COLO829 (cell line): ENCODE data around the gene STPG2.
"Not testable (repeated sequence)": the region's sequence is repeated elsewhere in the genome, so short reads cannot be mapped to it uniquely, and the experiment has no call there.

Experiments used
- DNase-seq: peaks from one replicate; pipeline ENCODE4 v3.0.0; 2012; ENCODE audit warnings: low spot score

Gene STPG2

GRCh38 chr4:97942137-97942536 lies 201.1 kb downstream of the STPG2 start:
- no peak for DNase-seq

GRCh38 chr4:97938141-97938540 lies 205.1 kb downstream of the STPG2 start:
- no peak for DNase-seq

DNA sequence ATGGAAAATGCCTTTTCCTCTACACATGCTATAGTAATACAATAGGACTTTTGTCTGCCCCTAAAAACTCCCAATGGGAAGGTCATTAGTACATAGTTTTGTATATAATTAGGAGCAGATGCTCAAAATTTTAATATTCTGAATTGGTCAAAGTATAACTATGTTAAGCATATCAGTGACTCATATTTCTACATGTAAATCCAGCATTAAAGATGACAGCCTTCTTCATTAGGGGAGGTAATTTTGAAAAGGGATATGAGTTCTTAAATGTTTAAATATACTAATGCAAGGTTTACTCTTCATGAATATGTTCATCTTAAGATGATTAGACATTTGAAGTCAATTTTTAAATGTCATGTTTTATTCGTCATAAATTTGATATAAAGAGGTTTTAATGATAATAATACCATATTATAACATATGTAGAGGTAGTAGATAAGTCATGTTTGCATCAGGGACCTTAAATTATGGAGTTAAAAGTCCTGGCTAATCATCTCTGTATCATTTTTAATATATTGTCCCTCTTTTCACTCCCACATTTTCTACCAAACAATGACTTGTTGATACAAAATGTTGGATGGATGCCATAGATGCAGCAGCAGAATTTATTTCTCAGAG lies 218.8 kb downstream of the STPG2 start:
- no peak for DNase-seq

DNA sequence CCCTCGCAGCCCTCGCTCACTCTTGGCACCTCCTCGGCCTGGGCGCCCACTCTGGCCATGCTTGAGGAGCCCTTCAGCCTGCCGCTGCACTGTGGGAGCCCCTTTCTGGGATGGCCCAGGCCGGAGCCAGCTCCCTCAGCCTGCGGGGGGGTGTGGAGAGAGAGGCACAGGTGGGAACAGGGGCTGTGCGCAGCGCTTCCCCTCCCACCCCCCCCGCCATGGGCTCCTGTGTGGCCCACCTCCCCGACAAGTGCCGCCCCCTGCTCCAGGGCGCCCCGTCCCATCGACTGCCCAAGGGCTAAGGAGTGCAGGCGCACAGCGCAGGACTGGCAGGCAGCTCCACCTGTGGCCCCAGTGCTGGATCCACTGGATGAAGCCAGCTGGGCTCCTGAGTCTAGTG lies 220.2 kb downstream of the STPG2 start:
- DNase-seq, result no peak

GRCh38 chr4:97917115-97917514 lies 226.2 kb downstream of the STPG2 start:
- DNase-seq, result no peak

DNA sequence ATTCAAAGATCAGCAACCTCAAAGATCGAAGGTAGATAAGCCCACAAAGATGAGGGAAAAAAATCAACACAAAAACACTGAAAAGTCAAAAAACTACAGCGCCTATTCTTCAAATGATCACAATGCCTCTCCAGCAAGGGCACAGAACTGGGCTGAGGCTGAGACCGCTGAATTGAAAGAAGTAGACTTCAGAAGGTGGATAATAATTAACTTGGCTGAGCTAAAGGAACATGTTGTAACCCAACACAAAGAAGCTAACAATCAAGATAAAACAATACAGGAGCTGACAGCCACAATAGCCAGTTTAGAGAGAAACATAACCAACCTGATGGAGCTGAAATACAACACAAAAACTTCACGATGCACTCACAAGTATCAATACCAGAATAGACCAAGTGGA lies 231.1 kb downstream of the STPG2 start:
- DNase-seq, result no peak

GRCh38 chr4:97911236-97911906 lies 231.9 kb downstream of the STPG2 start:
- DNase-seq, result no peak

GRCh38 chr4:97910005-97910404 lies 233.3 kb downstream of the STPG2 start:
- DNase-seq, result no peak

DNA sequence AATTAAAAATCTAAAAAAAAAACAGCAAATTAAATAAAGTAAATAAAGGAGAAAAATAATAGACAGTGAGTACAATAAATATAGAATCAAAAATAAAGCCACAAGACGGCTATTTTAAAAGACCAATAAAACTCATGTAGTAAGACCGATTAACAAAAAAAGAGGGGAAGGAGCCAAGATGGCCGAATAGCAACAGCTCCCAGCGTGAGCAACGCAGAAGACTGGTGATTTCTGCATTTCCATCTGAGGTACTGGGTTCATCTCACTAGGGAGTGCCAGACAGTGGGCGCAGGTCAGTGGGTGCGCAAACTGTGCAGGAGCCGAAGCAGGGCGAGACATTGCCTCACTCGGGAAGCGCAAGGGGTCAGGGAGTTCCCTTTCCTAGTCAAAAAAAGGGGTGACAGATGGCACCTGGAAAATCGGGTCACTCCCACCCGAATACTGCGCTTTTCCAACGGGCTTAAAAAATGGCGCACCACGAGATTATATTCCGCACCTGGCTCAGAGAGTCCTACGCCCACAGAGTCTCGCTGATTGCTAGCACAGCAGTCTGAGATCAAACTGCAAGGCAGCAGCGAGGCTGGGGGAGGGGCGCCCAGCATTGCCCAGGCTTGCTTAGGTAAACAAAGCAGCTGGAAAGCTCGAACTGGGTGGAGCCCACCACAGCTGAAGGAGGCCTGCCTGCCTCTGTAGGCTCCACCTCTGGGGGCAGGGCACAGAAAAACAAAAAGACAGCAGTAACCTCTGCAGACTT lies 239.7 kb downstream of the STPG2 start:
- not testable (repeated sequence) for DNase-seq

GRCh38 chr4:97900229-97900628 lies 243.0 kb downstream of the STPG2 start:
- DNase-seq, result no peak

- DNase-seq, result peak; percentile 35
Observed at GRCh38 chr4:97892592-97893266, 250.5 kb downstream of the STPG2 start.

DNA sequence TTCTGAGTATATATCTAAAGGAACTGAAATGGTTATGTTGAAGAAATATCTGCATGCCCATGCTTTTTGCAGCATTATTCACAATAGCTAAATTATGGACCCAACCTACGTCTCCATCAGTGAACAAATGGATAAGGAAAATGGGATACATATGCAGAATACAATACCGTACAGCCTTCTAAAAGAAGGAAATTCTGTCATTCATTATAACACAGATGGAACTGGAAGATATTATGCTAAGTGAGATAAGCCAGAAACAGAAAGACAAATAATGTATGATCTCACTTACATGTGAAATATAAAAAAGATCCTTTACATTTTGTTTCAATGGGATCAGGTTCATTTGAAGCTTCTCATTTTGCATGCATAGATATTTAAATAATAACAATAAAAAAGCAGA lies 263.3 kb downstream of the STPG2 start:
- DNase-seq, result no peak

GRCh38 chr4:97868097-97868496 lies 275.2 kb downstream of the STPG2 start:
- no peak for DNase-seq

GRCh38 chr4:97867557-97868091 lies 275.7 kb downstream of the STPG2 start:
- no peak for DNase-seq

DNA sequence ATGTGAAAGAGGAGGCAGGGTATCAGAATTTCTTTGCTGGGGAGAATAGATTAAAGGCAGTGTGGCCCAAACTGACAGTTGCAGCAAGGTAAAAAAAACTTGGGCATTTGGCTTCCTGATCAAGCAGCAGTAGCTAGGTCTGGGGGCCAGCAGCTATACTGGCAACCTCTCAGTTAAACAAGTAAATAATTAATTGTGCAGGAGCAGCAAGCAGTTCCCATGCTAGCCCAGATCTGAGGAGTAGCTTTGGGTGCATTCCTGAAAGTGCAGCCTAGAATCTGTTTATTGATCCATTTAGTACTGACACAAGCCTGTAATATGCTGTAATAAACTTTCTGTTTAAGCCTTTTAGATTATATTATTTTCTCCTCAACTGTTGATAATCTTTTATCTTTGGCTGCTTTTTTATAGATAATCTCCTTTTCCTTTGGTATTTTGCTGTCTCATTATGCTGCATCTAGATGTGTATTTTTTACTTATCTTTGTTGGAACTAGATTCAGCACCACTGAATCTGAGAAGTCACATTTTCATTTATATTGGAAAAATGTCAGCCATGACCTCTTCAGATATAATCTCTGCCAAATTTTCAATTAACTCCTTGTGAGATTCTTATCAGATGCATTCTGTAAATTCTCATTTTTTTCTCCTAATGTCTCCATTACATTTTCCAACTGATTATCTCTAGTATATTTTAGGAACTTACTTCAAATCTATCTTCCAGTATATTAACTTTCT lies 276.3 kb downstream of the STPG2 start:
- no peak for DNase-seq

DNA sequence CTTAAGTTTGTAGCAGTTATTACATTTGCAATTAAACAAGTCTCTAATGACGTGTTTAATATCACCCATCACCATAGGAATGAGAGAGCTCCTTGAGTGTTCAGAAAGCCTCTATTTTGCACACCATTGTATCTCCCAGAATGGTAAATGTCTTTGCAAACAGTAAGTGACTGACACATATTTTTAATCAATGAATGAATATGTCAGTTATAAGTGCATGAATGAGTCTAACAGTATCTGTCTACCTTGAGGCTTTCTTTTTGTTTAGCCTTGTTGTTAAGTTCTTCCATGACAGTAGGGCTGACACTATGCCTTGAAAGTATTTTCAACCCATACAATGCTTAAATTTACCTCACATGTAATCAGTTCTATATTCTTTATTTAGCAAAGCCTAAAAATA lies 292.2 kb downstream of the STPG2 start:
- DNase-seq, result no peak

DNA sequence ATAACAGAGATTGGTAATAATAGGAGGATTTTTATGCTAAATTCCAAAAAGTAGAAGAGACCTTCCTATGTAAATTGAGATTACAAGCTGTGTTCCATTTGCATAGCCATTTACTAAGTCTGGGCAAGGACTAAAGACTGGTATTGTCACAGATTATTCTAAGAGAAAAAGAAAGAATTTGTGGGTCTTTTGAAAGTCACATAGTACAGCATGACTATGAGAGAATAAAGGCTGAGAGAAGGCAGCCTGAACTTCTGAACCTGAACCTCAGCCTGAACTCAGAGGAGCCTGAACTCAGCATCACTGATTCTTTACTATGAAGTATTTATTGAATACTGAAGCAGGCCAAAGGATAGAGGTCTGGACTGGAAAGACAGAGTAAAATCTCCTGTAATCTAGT lies 297.5 kb downstream of the STPG2 start:
- no peak for DNase-seq

GRCh38 chr4:97841512-97841911 lies 301.8 kb downstream of the STPG2 start:
- no peak for DNase-seq

DNA sequence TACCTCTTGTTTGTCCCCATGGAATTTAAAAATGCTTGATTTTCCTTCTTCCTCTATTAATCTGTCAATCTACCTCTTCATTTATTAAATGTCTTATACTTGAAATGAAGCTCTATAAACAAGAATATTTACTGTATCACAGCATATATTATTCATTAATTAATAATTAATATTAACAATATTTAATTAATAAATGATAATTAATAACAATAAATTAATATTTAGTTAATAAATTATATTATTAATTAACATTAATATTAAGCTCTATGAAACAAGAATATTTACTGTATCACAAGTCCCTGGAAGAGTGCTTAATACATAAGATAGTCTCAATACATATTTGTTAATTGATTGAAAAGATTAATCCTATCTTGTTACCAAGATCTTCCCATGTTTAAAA lies 306.6 kb downstream of the STPG2 start:
- no peak for DNase-seq

GRCh38 chr4:97828646-97829045 lies 314.6 kb downstream of the STPG2 start:
- DNase-seq, result no peak

DNA sequence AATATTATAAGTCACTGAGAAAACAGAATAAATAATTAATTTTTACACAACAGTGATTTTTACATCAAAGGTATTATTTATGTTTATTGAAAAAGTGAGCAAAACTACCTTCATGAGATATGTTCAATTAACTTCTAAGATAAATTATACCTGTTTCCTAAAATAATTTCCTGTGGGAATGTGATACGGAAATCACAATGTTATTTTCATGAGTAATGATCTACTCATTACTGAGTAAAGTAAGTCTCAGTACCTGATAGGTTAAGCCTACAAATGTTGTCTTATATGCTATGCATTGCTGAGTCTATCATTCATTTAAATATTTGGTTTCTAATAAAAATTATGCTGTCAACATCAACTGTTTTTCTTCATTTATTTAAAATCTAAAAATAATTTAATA lies 324.0 kb downstream of the STPG2 start:
- no peak for DNase-seq

- no peak for DNase-seq
Observed at GRCh38 chr4:97812768-97813167, 330.5 kb downstream of the STPG2 start.
